GM11168 (cell line): ENCODE results near the gene GPR50.

Experiments
- in situ Hi-C: fragments of 300-500 bp; cut with MboI; formaldehyde crosslinking; loops from one replicate; pipeline ENCODE4 v1.12.0; 2022; ENCODE audit warnings: low sequenced_read_pairs; ENCODE audit not compliant: unreplicated experiment

GPR50 gene

GRCh38 chrX:151206871-151207270 lies 30.5 kb downstream of the GPR50 start:
- in situ Hi-C loops, result no loop called here

GRCh38 chrX:151225843-151226242 lies 49.5 kb downstream of the GPR50 start:
- in situ Hi-C loops, result no loop called here

GRCh38 chrX:151226941-151227340 lies 50.6 kb downstream of the GPR50 start:
- in situ Hi-C loops, result no loop called here

- in situ Hi-C loops, result no loop called here
Observed at GRCh38 chrX:151227627-151228026, 51.2 kb downstream of the GPR50 start.

GRCh38 chrX:151228935-151229334 lies 52.6 kb downstream of the GPR50 start:
- in situ Hi-C loops, result no loop called here
